Trophoblast cell (in vitro differentiated cells and primary cell): ENCODE measurements around the gene GET3.

Experiments used
- DNase-seq, 2 donors: peaks; one replicate each; pipeline ENCODE4 v3.0.0-alpha.2; 2016
- H2AFZ ChIP-seq: 2 replicates; pipeline ENCODE4 v1.6.1; 2013; ENCODE audit warnings: low read length, moderate library complexity, mild to moderate bottlenecking; ENCODE audit not compliant: insufficient read depth, poor library complexity
- H2AK5ac ChIP-seq: 2 replicates; pipeline ENCODE4 v1.6.1; 2013; ENCODE audit warnings: mild to moderate bottlenecking, low read length
- H2BK120ac ChIP-seq: 2 replicates; pipeline ENCODE4 v1.6.1; 2013; ENCODE audit warnings: low read length, mild to moderate bottlenecking, moderate library complexity; ENCODE audit not compliant: insufficient read depth, poor library complexity
- H2BK12ac ChIP-seq: 2 replicates; pipeline ENCODE4 v1.6.1; 2013; ENCODE audit warnings: mild to moderate bottlenecking, low read length, moderate library complexity
- H2BK5ac ChIP-seq: 2 replicates; pipeline ENCODE4 v1.6.1; 2013; ENCODE audit warnings: low read length, low read depth, moderate library complexity, mild to moderate bottlenecking; ENCODE audit not compliant: poor library complexity
- H3K14ac ChIP-seq: 2 replicates; pipeline ENCODE4 v1.6.1; 2013; ENCODE audit warnings: mild to moderate bottlenecking, low read length
- H3K18ac ChIP-seq: 2 replicates; pipeline ENCODE4 v1.6.1; 2013; ENCODE audit warnings: mild to moderate bottlenecking, low read length
- H3K23ac ChIP-seq: 2 replicates; pipeline ENCODE4 v1.6.1; 2013; ENCODE audit warnings: low read length
- H3K27ac ChIP-seq: 2 replicates; pipeline ENCODE4 v1.5.1; 2013; ENCODE audit warnings: low read depth, mild to moderate bottlenecking, inconsistent platforms, low read length, moderate library complexity
- H3K27me3 ChIP-seq: 2 replicates; pipeline ENCODE4 v1.6.1; 2013; ENCODE audit warnings: inconsistent platforms, mild to moderate bottlenecking, low read length, moderate library complexity; ENCODE audit not compliant: insufficient read depth
- H3K36me3 ChIP-seq, 2 experiments: 1 replicate in 1 of 2; 2 replicates in 1 of 2; pipeline ENCODE4 v1.6.1; 2013; ENCODE audit warnings: low read length in 2 of 2, mild to moderate bottlenecking in 2 of 2, moderate library complexity in 1 of 2; ENCODE audit not compliant: insufficient read depth in 2 of 2, control insufficient read depth in 1 of 2
- H3K4ac ChIP-seq: 2 replicates; pipeline ENCODE4 v1.6.1; 2013; ENCODE audit warnings: low read depth, mild to moderate bottlenecking, low read length, moderate library complexity
- H3K4me1 ChIP-seq, 2 experiments: 1 replicate in 1 of 2; 2 replicates in 1 of 2; pipeline ENCODE4 v1.6.1; 2013; ENCODE audit warnings: low read length in 2 of 2, mild to moderate bottlenecking in 2 of 2, moderate library complexity in 1 of 2; ENCODE audit not compliant: insufficient read depth in 2 of 2, control insufficient read depth in 1 of 2
- H3K4me2 ChIP-seq: 2 replicates; pipeline ENCODE4 v1.6.1; 2013; ENCODE audit warnings: inconsistent platforms, mild to moderate bottlenecking, low read length, moderate library complexity
- H3K4me3 ChIP-seq: 2 replicates; pipeline ENCODE4 v1.5.1; 2013; ENCODE audit warnings: mild to moderate bottlenecking, low read depth, low read length, inconsistent platforms
- H3K79me1 ChIP-seq: one replicate; pipeline ENCODE4 v1.6.1; 2013; ENCODE audit warnings: low read length
- H3K79me2 ChIP-seq: 2 replicates; pipeline ENCODE4 v1.6.1; 2013; ENCODE audit warnings: low read length, mild to moderate bottlenecking; ENCODE audit not compliant: control insufficient read depth, insufficient read depth, poor library complexity
- H3K9ac ChIP-seq: 2 replicates; pipeline ENCODE4 v1.6.1; 2013; ENCODE audit warnings: mild to moderate bottlenecking, low read length
- H3K9me3 ChIP-seq: 2 replicates; pipeline ENCODE4 v1.6.1; 2013; ENCODE audit warnings: low read depth, mild to moderate bottlenecking, control low read depth, inconsistent platforms, low read length; ENCODE audit not compliant: insufficient read depth
- H4K12ac ChIP-seq: 2 replicates; pipeline ENCODE4 v1.6.1; 2013; ENCODE audit warnings: low read depth, mild to moderate bottlenecking, low read length, moderate library complexity
- H4K8ac ChIP-seq: 2 replicates; pipeline ENCODE4 v1.6.1; 2013; ENCODE audit warnings: low read depth, mild to moderate bottlenecking, low read length, moderate library complexity
- H4K91ac ChIP-seq: one replicate; pipeline ENCODE4 v1.6.1; 2013; ENCODE audit warnings: low read depth, mild to moderate bottlenecking, low read length, moderate library complexity
- WGBS: extraction: QIAGEN DNeasy Blood & Tissue Kit; methylation state at CpG from one replicate; pipeline ENCODE4 v1.1.7; 2013; ENCODE audit warnings: missing lambda C conversion rate; ENCODE audit not compliant: insufficient read length, insufficient coverage; ENCODE audit errors: extremely low coverage; 5-methylcytosine and 5-hydroxymethylcytosine counted together

The GET3 gene

DNA sequence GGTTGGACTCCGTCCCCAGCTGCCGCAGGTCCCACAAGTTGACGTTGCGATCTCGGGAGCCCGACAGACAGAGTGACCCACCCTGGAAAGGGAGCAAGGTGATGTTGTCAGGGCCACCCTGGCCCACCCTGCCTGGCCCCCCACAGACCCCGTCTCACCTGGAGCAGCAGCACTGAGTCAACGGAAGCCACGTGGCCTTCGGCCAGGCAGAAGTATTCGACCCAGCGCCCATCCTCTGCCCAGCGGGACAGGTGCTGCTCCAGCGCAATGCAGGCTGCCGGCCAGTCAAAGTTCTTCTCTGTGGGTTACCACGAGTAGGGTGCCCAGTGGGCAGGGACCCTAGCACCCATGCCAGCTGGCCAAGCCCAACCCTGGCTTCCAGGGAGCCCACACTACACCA, 42.7 kb upstream of the GET3 start:
- H3K27ac ChIP-seq: no peak overlapping the region
- H3K9ac ChIP-seq: no peak overlapping the region
- peaks cover 2% of the 10 kb centered on the region for H3K79me1 ChIP-seq
- no peak overlapping the region for H3K14ac ChIP-seq
- peaks cover 14 to 16% of the 10 kb centered on the region in 2 experiments for H3K36me3 ChIP-seq
- peaks cover 2% of the 10 kb centered on the region for H3K9me3 ChIP-seq
- H2AK5ac ChIP-seq: no peak overlapping the region
- H2AFZ ChIP-seq: no peak overlapping the region
- H3K4ac ChIP-seq: no peak overlapping the region
- no peak overlapping the region for H3K23ac ChIP-seq
- peaks cover 3 to 5% of the 10 kb centered on the region in 2 experiments for H3K4me1 ChIP-seq
- WGBS: no CpG with 5 or more reads among the region's 16 CpGs
- no peak for DNase-seq
- no peak overlapping the region for H4K91ac ChIP-seq
- H2BK120ac ChIP-seq: no peak overlapping the region
- no peaks in the 10 kb centered on the region for H3K27me3 ChIP-seq
- H4K8ac ChIP-seq: no peak overlapping the region
- H3K4me2 ChIP-seq: no peak overlapping the region
- H2BK5ac ChIP-seq: no peak overlapping the region
- no peak overlapping the region for H3K18ac ChIP-seq
- H3K4me3 ChIP-seq: no peak overlapping the region
- no peak overlapping the region for H4K12ac ChIP-seq
- peaks cover 4% of the 10 kb centered on the region for H3K79me2 ChIP-seq
- H2BK12ac ChIP-seq: no peak overlapping the region

DNA sequence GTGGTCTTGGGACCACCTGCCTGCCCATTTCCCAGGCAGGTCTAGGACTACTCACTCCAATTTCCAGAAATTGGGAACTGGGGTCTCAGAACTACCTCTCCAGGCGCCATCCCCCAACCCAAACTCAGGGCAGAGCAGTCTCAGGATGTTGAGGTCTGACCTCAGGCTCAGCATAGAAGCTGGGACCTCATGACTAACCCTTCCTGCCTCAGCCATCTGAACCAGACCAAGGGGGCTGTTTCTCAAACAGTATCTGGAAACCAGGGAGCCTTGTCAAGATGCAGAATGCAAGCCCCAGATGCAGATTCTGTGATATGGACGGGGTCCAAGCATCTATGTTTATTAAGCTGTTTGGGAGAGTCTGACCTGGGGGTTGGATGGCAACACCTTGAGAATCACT, 42.2 kb upstream of the GET3 start:
- no peak overlapping the region for H3K14ac ChIP-seq
- no peak overlapping the region for H2BK12ac ChIP-seq
- peaks cover 16 to 20% of the 10 kb centered on the region in 2 experiments for H3K36me3 ChIP-seq
- no peak for DNase-seq
- no peak overlapping the region for H2AFZ ChIP-seq
- H4K91ac ChIP-seq: no peak overlapping the region
- H3K4me2 ChIP-seq: no peak overlapping the region
- peaks cover 2% of the 10 kb centered on the region for H3K79me1 ChIP-seq
- no peak overlapping the region for H2BK120ac ChIP-seq
- H3K9me3 ChIP-seq: peaks cover 2% of the 10 kb centered on the region
- H3K18ac ChIP-seq: no peak overlapping the region
- H2BK5ac ChIP-seq: no peak overlapping the region
- no peak overlapping the region for H3K23ac ChIP-seq
- H3K4ac ChIP-seq: no peak overlapping the region
- peaks cover 3 to 5% of the 10 kb centered on the region in 2 experiments for H3K4me1 ChIP-seq
- H2AK5ac ChIP-seq: no peak overlapping the region
- H3K27me3 ChIP-seq: no peaks in the 10 kb centered on the region
- H3K79me2 ChIP-seq: peaks cover 4% of the 10 kb centered on the region
- no peak overlapping the region for H3K4me3 ChIP-seq
- WGBS: no CpG with 5 or more reads among the region's 2 CpGs
- no peak overlapping the region for H4K12ac ChIP-seq
- no peak overlapping the region for H3K27ac ChIP-seq
- H4K8ac ChIP-seq: no peak overlapping the region
- no peak overlapping the region for H3K9ac ChIP-seq

DNA sequence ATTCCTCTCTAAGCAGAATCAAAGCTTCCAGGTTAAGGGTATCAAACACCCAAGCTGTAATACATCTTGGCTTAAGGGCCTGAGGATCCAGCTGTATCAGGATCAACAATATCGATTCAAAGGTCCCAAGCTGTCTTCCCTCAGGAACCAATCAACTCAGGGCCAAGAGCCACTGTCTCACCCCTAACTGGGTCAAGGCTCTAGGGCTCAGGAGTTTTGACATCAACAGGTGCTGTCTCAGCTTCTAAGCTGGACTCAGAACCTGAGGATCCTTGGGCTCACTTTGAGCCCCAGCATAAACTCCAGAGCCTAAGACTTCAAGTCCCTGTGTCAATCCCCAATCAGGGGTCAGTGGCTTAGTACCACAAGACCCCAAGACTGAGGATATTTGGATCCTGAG, 41.8 kb upstream of the GET3 start:
- WGBS: no CpG with 5 or more reads among the region's 1 CpG
- Histone ChIP-seq H3K27me3 (no peaks in the 10 kb centered on the region), H2BK5ac (no peak overlapping the region), H3K4me3 (peak overlapping the region; percentile 91), H3K18ac (no peak overlapping the region), H3K14ac (no peak overlapping the region), H3K4me2 (peak overlapping the region; percentile 96), H3K9me3 (peaks cover 2% of the 10 kb centered on the region), H2BK120ac (no peak overlapping the region), H3K79me2 (peaks cover 4% of the 10 kb centered on the region), H4K8ac (no peak overlapping the region), H3K79me1 (peaks cover 2% of the 10 kb centered on the region), H2AFZ (no peak overlapping the region), H3K27ac (no peak overlapping the region), H3K9ac (peak overlapping the region; percentile 55), H4K12ac (no peak overlapping the region), H2BK12ac (no peak overlapping the region), H4K91ac (no peak overlapping the region), H3K23ac (no peak overlapping the region), H3K4ac (no peak overlapping the region), H3K4me1 (peaks cover 3 to 5% of the 10 kb centered on the region in 2 experiments), H2AK5ac (no peak overlapping the region), H3K36me3 (peaks cover 19 to 24% of the 10 kb centered on the region in 2 experiments)
- DNase-seq: no peak

DNA sequence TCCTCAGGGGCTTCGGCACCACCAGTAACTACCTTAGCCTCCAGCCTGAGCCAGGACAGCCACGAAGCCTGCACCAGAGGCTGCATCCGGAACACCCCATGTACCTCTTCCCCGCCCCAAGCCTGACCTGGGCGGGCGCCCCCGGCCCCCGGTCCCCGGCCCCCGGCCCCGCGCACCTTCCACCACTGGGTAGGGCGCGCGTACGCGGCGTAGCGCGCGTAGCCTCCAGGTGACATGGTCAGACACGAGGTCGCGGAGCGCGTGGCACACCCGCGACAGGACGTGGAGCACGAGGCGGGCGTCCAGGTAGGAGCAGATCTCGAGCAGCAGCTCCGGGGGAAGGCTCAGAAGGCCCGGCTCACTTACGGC, 41.3 kb upstream of the GET3 start:
- Histone ChIP-seq H4K12ac (peak overlapping the region; percentile 24), H3K9me3 (peaks cover 2% of the 10 kb centered on the region), H3K4me2 (peak overlapping the region; percentile 96), H3K9ac (peak overlapping the region; percentile 74), H4K91ac (peak overlapping the region; percentile 22), H3K79me2 (peaks cover 4% of the 10 kb centered on the region), H3K23ac (no peak overlapping the region), H3K14ac (peak overlapping the region; percentile 24), H3K4me1 (peaks cover 3 to 5% of the 10 kb centered on the region in 2 experiments), H4K8ac (peak overlapping the region; percentile 90), H3K36me3 (peaks cover 23 to 29% of the 10 kb centered on the region in 2 experiments), H3K4me3 (peak overlapping the region; percentile 91), H3K27ac (no peak overlapping the region), H2BK12ac (no peak overlapping the region), H3K4ac (no peak overlapping the region), H2BK5ac (no peak overlapping the region), H2AFZ (peak overlapping the region; percentile 75), H3K79me1 (peaks cover 2% of the 10 kb centered on the region), H2AK5ac (no peak overlapping the region), H3K18ac (no peak overlapping the region), H3K27me3 (no peaks in the 10 kb centered on the region), H2BK120ac (no peak overlapping the region)
- no peak for DNase-seq
- WGBS: no CpG with 5 or more reads among the region's 36 CpGs
